ENCODE measurements around the gene GMPR. TPM values are rescaled to one million over a fixed set of nuclear protein-coding genes. Genes with fewer than 3 reads are reported as not detected.
A peak's percentile ranks its signal among the peaks of the same experiment; 100 is the strongest.

GMPR gene
- total RNA-seq, 2 experiments from 2014 or later = 1.4 to 1.6 TPM

DNA sequence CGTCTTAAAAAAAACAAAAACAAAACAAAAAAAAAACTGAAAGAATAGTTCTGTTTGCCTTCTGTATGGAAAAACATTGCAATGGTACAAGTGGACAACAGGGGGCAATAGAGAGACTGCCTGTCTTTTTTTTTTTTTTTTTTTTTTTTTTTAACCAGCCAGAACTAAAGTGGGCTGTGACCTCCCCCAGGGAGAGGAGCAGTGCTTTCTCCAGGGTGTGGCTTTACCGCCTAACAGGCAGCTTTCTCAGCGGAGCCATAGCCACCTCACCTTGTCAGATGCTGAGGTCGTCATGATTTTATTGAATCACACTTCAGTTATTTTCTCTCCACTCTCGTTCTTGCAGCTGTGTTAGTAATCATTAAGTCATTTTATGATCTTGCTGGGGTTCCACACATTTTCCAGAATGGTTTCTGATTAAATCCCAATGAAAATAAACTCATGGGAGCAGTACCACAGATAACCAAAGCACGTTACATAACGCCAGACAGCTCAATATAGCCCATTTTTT is 78.4 kb downstream of the GMPR start:
- POLR2A ChIA-PET = interaction anchor here (0.7 kb wide), 1 partner anchor 415 kb away, joined by 4 read pairs; no protein-coding TSS in a partner anchor
- intact Hi-C loops (cut with DNase I, micrococcal nuclease) = loop anchor here (2.0 kb wide), 1 partner anchor 14 kb away; no protein-coding TSS in a partner anchor
- Mint-ChIP-seq H3K9me3 (ENCODE audit: low read depth) (no peaks in the 10 kb centered on the region), H3K27ac (peak overlapping the region; percentile 37), H3K27me3 (no peaks in the 10 kb centered on the region), H3K36me3 (ENCODE audit: low read depth) (no peaks in the 10 kb centered on the region), H3K4me3 (no peak overlapping the region), H3K4me1 (peaks cover 49% of the 10 kb centered on the region)
- CTCF ChIA-PET = interaction anchor here (0.6 to 1.9 kb wide), 14 partner anchors 8 to 648 kb away, joined by 3 to 9 read pairs (median 4); no protein-coding TSS in a partner anchor
- ATAC-seq (peak; percentile 8), DNase-seq (peak; percentile 48)

DNA sequence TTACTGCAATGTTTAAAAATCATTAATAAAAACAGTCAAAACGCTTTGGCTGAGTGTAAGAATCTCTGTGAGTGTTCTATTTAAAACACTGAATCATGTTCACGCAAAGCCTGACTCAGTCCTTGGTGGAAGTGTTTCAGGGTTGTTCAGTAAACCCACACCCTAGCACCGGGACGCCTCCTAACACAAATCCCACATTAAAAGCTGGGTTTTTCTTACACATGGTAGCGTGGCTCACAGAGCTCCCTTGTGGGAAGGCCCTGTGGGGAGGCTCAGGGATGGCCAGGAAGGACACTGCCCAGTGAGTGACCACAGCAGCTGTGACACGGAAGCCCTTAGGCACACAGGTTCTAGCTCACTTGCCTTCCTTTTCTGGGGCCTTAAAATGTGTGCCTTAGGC is 80.2 kb downstream of the GMPR start:
- Mint-ChIP-seq H3K27ac (peak overlapping the region; percentile 93), H3K4me3 (no peak overlapping the region), H3K4me1 (peaks cover 65% of the 10 kb centered on the region), H3K27me3 (no peaks in the 10 kb centered on the region), H3K36me3 (ENCODE audit: low read depth) (peaks cover 2% of the 10 kb centered on the region), H3K9me3 (ENCODE audit: low read depth) (no peaks in the 10 kb centered on the region)
- ATAC-seq = peak; percentile 13
- DNase-seq = peak; percentile 62
- ChIA-PET CTCF (interaction anchor here (0.6 to 3.4 kb wide), 5 partner anchors 14 to 445 kb away, joined by 3 to 33 read pairs (median 3); no protein-coding TSS in a partner anchor), POLR2A (interaction anchor here (0.5 to 0.7 kb wide), 5 partner anchors 95 to 444 kb away, joined by 3 to 6 read pairs (median 3); no protein-coding TSS in a partner anchor)
- intact Hi-C loops (cut with DNase I, micrococcal nuclease) = loop anchor here in 1 of 2 experiments (1.0 to 2.0 kb wide), 3 partner anchors 80 to 542 kb away; partner anchors contain the start of gene GMPR

DNA sequence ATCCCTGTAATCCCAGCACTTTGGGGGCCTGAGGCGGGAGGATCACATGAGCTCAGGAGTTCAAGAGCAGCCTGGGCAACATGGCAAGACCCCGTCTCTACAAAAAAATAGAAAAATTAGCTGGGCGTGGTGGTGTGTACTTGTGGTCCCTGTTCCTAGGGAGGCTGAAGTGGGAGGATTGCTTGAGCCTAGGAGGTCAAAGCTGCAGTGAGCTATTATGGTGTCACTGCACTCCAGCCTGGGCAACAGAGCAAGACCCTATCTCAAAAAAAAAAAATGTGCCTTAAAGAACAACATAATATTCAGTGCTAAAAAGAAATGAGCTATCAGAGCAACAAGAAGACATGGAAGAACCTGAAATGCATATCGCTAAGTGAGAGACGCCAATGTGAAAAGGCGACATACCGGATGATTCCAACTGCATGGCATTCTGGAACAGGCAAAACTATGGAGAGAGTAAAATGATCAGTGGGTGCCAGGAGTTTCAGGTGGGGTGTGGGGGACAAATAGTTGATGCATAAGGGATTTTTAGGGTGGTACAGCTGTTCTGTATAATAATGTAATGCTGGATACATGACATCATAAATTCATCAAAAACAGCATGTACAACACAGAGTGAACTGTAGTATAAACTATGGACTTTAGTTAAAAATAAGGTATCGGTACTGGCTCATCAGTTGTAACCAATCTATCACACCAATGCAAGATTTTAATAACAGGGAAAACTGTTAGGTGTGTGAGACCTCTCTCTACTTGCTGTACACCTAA is 80.8 kb downstream of the GMPR start:
- Mint-ChIP-seq H3K4me1 (peaks cover 70% of the 10 kb centered on the region), H3K4me3 (peak overlapping the region; percentile 67), H3K27me3 (no peaks in the 10 kb centered on the region), H3K27ac (peak overlapping the region; percentile 93), H3K36me3 (ENCODE audit: low read depth) (peaks cover 2% of the 10 kb centered on the region), H3K9me3 (ENCODE audit: low read depth) (no peaks in the 10 kb centered on the region)
- intact Hi-C loops (cut with DNase I, micrococcal nuclease) = loop anchor here in 1 of 2 experiments (1.0 to 2.0 kb wide), 3 partner anchors 81 to 542 kb away; partner anchors contain the start of gene GMPR
- POLR2A ChIA-PET = interaction anchor here (0.5 to 1.0 kb wide), 8 partner anchors 94 to 443 kb away, joined by 3 to 6 read pairs (median 3); no protein-coding TSS in a partner anchor
- DNase-seq (no peak), ATAC-seq (no peak)
- CTCF ChIA-PET = interaction anchor here (0.6 to 3.4 kb wide), 7 partner anchors 10 to 782 kb away, joined by 3 to 33 read pairs (median 3); no protein-coding TSS in a partner anchor

DNA sequence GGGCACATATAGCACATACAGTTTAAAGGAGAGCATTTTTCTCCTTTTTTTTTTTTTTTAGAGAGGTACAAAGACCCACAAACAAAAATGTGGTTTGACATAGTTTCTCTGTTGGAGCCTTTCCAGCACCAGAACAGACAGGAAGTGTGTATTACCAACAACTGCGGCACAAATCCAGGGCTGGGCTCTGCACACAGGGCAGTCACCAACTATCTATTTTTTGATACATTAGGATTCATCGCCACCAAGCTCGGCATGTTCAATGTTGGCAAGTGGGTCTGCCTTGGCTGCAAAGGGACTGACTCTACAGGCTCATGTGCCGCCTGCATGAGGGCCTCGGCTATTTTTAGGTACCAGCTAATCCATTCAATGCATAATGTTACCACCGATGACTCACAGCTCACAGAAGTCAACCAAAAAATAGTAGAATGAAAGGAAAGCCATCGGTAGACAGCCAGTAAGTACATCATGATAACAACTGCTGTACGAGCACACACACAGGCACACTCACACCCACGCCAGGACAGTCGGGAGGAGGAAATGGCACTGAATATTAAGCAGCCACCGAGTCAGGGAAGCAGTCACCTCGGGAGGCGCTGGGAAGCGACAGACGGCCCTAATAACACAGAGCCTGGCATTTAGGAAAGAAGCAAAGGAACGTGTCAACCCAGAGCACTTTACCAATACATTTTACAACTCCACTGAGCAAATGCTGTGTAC is 81.6 kb downstream of the GMPR start:
- DNase-seq (peak; percentile 80), ATAC-seq (peak; percentile 62)
- H3K36me3 Mint-ChIP-seq (ENCODE audit: low read depth) = peaks cover 2% of the 10 kb centered on the region
- H3K27me3 Mint-ChIP-seq = no peaks in the 10 kb centered on the region
- ChIA-PET CTCF (interaction anchor here (0.6 to 3.4 kb wide), 5 partner anchors 9 to 1281 kb away, joined by 3 to 33 read pairs (median 3); no protein-coding TSS in a partner anchor), POLR2A (interaction anchor here (0.6 to 1.0 kb wide), 3 partner anchors 149 to 695 kb away, joined by 3 to 4 read pairs (median 3); no protein-coding TSS in a partner anchor)
- H3K9me3 Mint-ChIP-seq (ENCODE audit: low read depth) = no peaks in the 10 kb centered on the region
- intact Hi-C loops (cut with DNase I, micrococcal nuclease) = loop anchor here (1.0 to 10.0 kb wide), 14 partner anchors 102 to 1282 kb away; partner anchors contain the start of genes FAM8A1 (in 1 of the 2), JARID2 (in 1 of the 2) and MYLIP (in 1 of the 2)
- peak overlapping the region; percentile 93 for H3K27ac Mint-ChIP-seq
- H3K4me3 Mint-ChIP-seq = peak overlapping the region; percentile 67
- H3K4me1 Mint-ChIP-seq = peaks cover 76% of the 10 kb centered on the region

DNA sequence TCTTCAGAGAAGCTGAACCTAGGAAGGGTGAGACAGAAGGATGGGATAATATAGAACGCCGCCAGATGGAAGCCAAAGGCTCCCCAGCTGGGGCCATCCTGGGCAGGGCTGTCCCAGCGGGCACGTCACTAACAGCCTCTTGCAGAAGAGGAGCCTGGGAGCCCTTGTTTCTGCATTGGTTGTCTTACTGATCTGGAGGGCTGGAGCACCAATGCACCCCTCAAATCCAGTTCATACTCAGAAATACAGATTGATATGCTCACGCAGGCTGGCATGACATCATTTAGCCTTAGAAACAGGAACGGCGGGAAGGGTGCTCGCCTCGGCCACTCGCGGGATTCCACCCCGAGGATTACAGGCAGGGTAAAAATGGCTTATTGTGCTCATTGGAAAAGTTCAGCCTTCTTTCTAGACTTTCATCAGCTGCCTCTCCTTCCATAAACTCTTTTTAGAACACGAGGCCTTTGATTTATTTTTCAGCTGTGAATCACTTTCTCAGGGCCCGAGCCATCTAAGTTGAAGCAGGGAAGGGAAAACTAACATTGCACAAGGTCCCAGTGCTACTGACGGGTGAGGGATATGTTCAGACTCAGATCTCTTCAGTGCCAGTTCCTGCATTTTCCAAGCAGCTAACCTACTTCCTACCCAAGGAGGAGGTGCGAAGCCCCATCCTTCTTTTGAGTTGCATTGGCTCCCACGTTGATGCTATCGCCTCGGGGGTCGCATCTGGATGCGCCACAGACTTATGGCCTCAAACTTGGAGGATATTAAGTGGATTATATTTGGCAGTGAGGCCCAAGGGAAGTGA is 82.3 kb downstream of the GMPR start:
- intact Hi-C loops (cut with DNase I, micrococcal nuclease) = loop anchor here (1.0 to 10.0 kb wide), 12 partner anchors 102 to 1282 kb away; partner anchors contain the start of genes FAM8A1 (in 1 of the 2), JARID2 (in 1 of the 2) and MYLIP (in 1 of the 2)

DNA sequence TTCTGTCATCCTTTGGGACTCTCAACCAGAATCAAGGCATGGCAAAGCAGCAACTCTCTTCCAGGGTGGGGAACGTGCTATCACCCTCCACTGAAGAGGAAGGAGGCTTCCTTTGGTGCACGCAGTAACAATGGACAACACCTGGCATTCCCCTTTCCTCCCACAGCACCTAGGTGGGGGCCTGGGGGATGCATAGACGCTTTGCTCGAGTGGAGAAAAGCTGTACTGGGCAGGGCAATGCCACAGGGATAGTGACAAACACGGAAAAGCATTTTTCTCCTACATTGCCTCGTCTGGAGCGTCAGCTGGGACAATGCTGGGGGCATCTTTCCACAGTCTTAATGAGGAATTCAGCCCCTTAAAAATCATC is 82.9 kb downstream of the GMPR start:
- no peak for DNase-seq
- ChIA-PET POLR2A (no interaction called here), CTCF (interaction anchor here (0.7 to 3.4 kb wide), 2 partner anchors 11 to 89 kb away, joined by 3 to 33 read pairs; no protein-coding TSS in a partner anchor)
- intact Hi-C loops (cut with DNase I, micrococcal nuclease) = loop anchor here (5.0 to 10.0 kb wide), 10 partner anchors 101 to 1281 kb away; partner anchors contain the start of genes FAM8A1 (in 1 of the 2), JARID2 (in 1 of the 2) and MYLIP (in 1 of the 2)
- peak overlapping the region; percentile 93 for H3K27ac Mint-ChIP-seq
- peaks cover 87% of the 10 kb centered on the region for H3K4me1 Mint-ChIP-seq
- ATAC-seq = no peak
- H3K9me3 Mint-ChIP-seq (ENCODE audit: low read depth) = no peaks in the 10 kb centered on the region
- H3K36me3 Mint-ChIP-seq (ENCODE audit: low read depth) = peaks cover 9% of the 10 kb centered on the region
- no peaks in the 10 kb centered on the region for H3K27me3 Mint-ChIP-seq
- H3K4me3 Mint-ChIP-seq = no peak overlapping the region

More for the DNA sequence above, 82.3 kb downstream of the GMPR start:
- ATAC-seq (no peak), DNase-seq (no peak)
- peak overlapping the region; percentile 93 for H3K27ac Mint-ChIP-seq
- POLR2A ChIA-PET = interaction anchor here (1.0 kb wide), 1 partner anchor 338 kb away, joined by 3 read pairs; no protein-coding TSS in a partner anchor
- peaks cover 84% of the 10 kb centered on the region for H3K4me1 Mint-ChIP-seq
- H3K9me3 Mint-ChIP-seq (ENCODE audit: low read depth) = no peaks in the 10 kb centered on the region
- peak overlapping the region; percentile 67 for H3K4me3 Mint-ChIP-seq
- CTCF ChIA-PET = interaction anchor here (0.6 to 3.4 kb wide), 5 partner anchors 9 to 1280 kb away, joined by 3 to 33 read pairs (median 3); no protein-coding TSS in a partner anchor
- H3K27me3 Mint-ChIP-seq = no peaks in the 10 kb centered on the region
- H3K36me3 Mint-ChIP-seq (ENCODE audit: low read depth) = peaks cover 4% of the 10 kb centered on the region

DNA sequence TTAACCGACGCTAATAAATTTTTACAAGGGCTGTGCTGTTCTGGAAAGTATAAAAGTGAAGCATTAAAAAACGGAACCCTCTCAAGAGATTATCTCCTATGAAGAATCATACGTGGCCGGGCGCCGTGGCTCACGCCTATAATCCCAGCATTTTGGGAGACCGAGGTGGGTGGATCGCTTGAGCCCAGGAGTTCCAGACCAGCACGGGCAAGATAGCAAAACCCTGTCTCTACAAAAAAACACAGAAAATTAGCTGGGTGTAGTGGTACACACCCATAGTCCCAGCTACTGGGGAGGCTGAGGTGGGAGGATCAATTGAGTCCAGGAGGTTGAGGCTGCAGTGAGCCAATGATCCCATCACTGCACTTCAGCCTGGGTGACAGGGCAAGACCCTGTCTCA is 83.4 kb downstream of the GMPR start:
- ATAC-seq (no peak), DNase-seq (no peak)
- CTCF ChIA-PET = interaction anchor here (1.0 to 2.9 kb wide), 3 partner anchors 11 to 361 kb away, joined by 3 to 26 read pairs (median 5); no protein-coding TSS in a partner anchor
- intact Hi-C loops (cut with DNase I, micrococcal nuclease) = loop anchor here (1.0 to 10.0 kb wide), 19 partner anchors 9 to 1385 kb away; partner anchors contain the start of genes FAM8A1 (in 1 of the 2), JARID2 (in 1 of the 2), MYLIP (in 1 of the 2) and NUP153 (in 1 of the 2)
- Mint-ChIP-seq H3K4me1 (peaks cover 86% of the 10 kb centered on the region), H3K27ac (peak overlapping the region; percentile 99), H3K4me3 (no peak overlapping the region), H3K27me3 (no peaks in the 10 kb centered on the region), H3K9me3 (ENCODE audit: low read depth) (no peaks in the 10 kb centered on the region), H3K36me3 (ENCODE audit: low read depth) (peaks cover 14% of the 10 kb centered on the region)
- POLR2A ChIA-PET = interaction anchor here (1.0 kb wide), 1 partner anchor 441 kb away, joined by 3 read pairs; no protein-coding TSS in a partner anchor

DNA sequence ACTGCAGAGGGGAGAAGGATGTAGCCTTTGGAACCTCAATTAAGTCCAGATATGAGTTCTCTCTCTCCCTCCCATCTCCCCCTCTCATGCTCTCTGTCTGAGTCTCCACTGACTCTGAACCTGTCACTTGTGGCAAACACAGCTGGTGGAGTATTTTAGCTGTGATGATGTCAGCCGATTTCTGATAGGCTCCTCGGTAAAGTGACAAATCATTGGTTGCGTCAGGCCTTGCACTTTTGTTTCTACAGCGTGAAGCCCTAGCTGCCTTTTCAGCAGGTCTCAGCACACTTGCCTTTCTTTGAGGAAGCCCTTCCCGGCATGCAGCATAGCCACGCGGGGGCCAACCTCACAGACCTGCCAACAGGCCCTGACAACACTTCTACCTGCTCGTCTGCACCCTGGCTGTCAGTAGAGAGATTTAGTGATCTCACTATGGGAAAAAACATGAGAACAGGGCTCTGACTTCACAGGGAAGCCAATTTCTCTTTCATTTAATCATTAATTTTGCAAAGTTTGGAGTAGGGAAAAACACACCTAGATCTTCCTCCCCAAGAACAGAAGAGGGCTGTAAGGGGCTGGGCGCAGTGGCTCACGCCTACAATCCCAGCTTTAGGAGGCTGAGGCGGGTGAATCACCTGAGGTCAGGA is 84.4 kb downstream of the GMPR start:
- H3K36me3 Mint-ChIP-seq (ENCODE audit: low read depth) = peaks cover 15% of the 10 kb centered on the region
- ChIA-PET POLR2A (interaction anchor here (0.6 to 1.0 kb wide), 3 partner anchors 40 to 440 kb away, joined by 3 to 7 read pairs (median 3); no protein-coding TSS in a partner anchor), CTCF (interaction anchor here (0.6 to 2.9 kb wide), 13 partner anchors 10 to 1384 kb away, joined by 3 to 26 read pairs (median 4); no protein-coding TSS in a partner anchor)
- H3K27me3 Mint-ChIP-seq = no peaks in the 10 kb centered on the region
- H3K27ac Mint-ChIP-seq = peak overlapping the region; percentile 99
- peak; percentile 80 for ATAC-seq
- H3K4me3 Mint-ChIP-seq = peak overlapping the region; percentile 62
- H3K9me3 Mint-ChIP-seq (ENCODE audit: low read depth) = no peaks in the 10 kb centered on the region
- intact Hi-C loops (cut with DNase I, micrococcal nuclease) = loop anchor here (1.0 to 10.0 kb wide), 19 partner anchors 9 to 1384 kb away; partner anchors contain the start of genes FAM8A1 (in 1 of the 2), JARID2 (in 1 of the 2), MYLIP (in 1 of the 2) and NUP153 (in 1 of the 2)
- DNase-seq = peak; percentile 90
- H3K4me1 Mint-ChIP-seq = peaks cover 78% of the 10 kb centered on the region

DNA sequence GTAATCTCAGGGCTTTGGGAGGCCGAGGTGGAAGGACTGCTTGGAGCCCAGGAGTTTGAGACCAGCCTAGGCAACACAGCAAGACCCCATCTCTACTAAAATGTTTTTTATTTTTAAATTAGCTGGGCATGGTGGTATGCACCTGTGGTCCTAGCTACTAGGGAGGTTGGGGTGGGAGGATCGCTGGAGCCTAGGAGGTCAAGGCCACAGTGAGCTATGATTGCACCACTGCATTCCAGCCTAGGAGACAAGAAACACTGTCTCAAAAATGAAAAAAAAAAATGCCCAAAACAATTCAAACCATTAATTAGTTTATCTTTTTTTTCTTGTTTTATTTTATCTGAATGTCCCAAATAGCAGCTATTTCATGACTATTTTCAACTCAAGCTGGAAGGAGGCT is 85.8 kb downstream of the GMPR start:
- H3K27ac Mint-ChIP-seq = no peak overlapping the region

More for the DNA sequence above, 85.8 kb downstream of the GMPR start:
- peaks cover 19% of the 10 kb centered on the region for H3K36me3 Mint-ChIP-seq (ENCODE audit: low read depth)
- CTCF ChIA-PET = interaction anchor here (0.6 to 2.9 kb wide), 5 partner anchors 7 to 447 kb away, joined by 3 to 26 read pairs (median 4); no protein-coding TSS in a partner anchor
- intact Hi-C loops (cut with DNase I, micrococcal nuclease) = loop anchor here (5.0 to 10.0 kb wide), 10 partner anchors 98 to 1278 kb away; partner anchors contain the start of genes FAM8A1 (in 1 of the 2), JARID2 (in 1 of the 2) and MYLIP (in 1 of the 2)
- ATAC-seq = no peak
- H3K4me3 Mint-ChIP-seq = no peak overlapping the region
- H3K9me3 Mint-ChIP-seq (ENCODE audit: low read depth) = no peaks in the 10 kb centered on the region
- no peaks in the 10 kb centered on the region for H3K27me3 Mint-ChIP-seq
- peaks cover 64% of the 10 kb centered on the region for H3K4me1 Mint-ChIP-seq
- POLR2A ChIA-PET = no interaction called here
- no peak for DNase-seq
